Transverse colon (tissue), 4 donors: Measurements from ENCODE around the gene CLDN6. TPM values are rescaled to one million over a fixed set of nuclear protein-coding genes. Genes with fewer than 3 reads are reported as not detected.

Source experiments
- DNase-seq: peaks from one replicate; pipeline ENCODE4 v3.0.0-alpha.2; 2019
- H3K27ac ChIP-seq, 4 donors: fragments of 200-600 bp; sonication (generic); 2 replicates each; pipeline ENCODE4 v1.5.1; 2016 to 2018; ENCODE audit warnings: inconsistent platforms in 4 of 4
- H3K27me3 ChIP-seq: fragments of 200-600 bp; sonication (generic); 2 replicates; pipeline ENCODE4 v1.5.1; 2017; ENCODE audit warnings: inconsistent platforms
- H3K36me3 ChIP-seq, 4 donors: fragments of 200-600 bp; sonication (generic); 2 replicates each; pipeline ENCODE4 v1.5.1; 2017 to 2019; ENCODE audit warnings: inconsistent platforms in 4 of 4
- H3K4me1 ChIP-seq, 4 donors: fragments of 200-600 bp; sonication (generic); 2 replicates each; pipeline ENCODE4 v1.5.1; 2017 to 2020; ENCODE audit warnings: inconsistent platforms in 4 of 4
- H3K4me3 ChIP-seq, 4 donors: fragments of 200-600 bp; sonication (generic); 1 replicate in 1 of 4; 2 replicates in 3 of 4; pipeline versions ENCODE4 v1.5.1 to v1.6.1; 2017 to 2019; ENCODE audit warnings: inconsistent platforms in 4 of 4
- H3K9me3 ChIP-seq, 2 donors: fragments of 200-600 bp; sonication (generic); 2 replicates each; pipeline ENCODE4 v1.5.1; 2017 to 2019; ENCODE audit warnings: inconsistent platforms in 2 of 2
- CTCF ChIP-seq, 5 experiments: fragments of 200-600 bp in 3 of 5; fragments of 450-650 bp in 2 of 5; sonication (generic) in 3 of 5; IDR thresholded peaks; 1 replicate in 2 of 5; 2 replicates in 3 of 5; pipeline ENCODE4 v1.5.1; 2016 to 2017; ENCODE audit warnings: antibody characterized with exemption in 5 of 5, inconsistent platforms in 3 of 5, mild to moderate bottlenecking in 2 of 5, moderate library complexity in 1 of 5
- EP300 ChIP-seq: sonication (generic); formaldehyde crosslinking; IDR thresholded peaks from one replicate; pipeline ENCODE4 v1.6.1; 2017; ENCODE audit warnings: antibody characterized with exemption, low read depth
- POLR2A ChIP-seq: fragments of 450-650 bp; IDR thresholded peaks from one replicate; pipeline ENCODE4 v1.6.1; 2016; ENCODE audit warnings: antibody characterized with exemption, mild to moderate bottlenecking, moderate library complexity
- POLR2AphosphoS5 ChIP-seq, 3 donors: sonication (generic); formaldehyde crosslinking; IDR thresholded peaks; one replicate each; pipeline ENCODE4 v1.6.1; 2016; ENCODE audit warnings: antibody characterized with exemption in 3 of 3
- WGBS, 2 donors: methylation state at CpG; one replicate each; pipeline ENCODE4 v1.1.5; 2018; ENCODE audit warnings: low coverage in 1 of 2; 5-methylcytosine and 5-hydroxymethylcytosine counted together
- in situ Hi-C, 4 donors: fragments of 200-750 bp; cut with MboI; loops; one replicate each; pipeline versions ENCODE4 v1.15.0 to v1.15.1; 2017; ENCODE audit warnings: low sequenced_read_pairs in 3 of 4, low pct_ligation_motif_present in 1 of 4, low pct_unique_long_range_greater_than_20kb in 1 of 4
- intact Hi-C: fragments of 100-400 bp; cut with DNase I; formaldehyde crosslinking; loops from one replicate; pipeline ENCODE4 v1.15.1; 2023; ENCODE audit warnings: low total_unique reads
- total RNA-seq, 4 donors: library from RNA; depleted of rRNA; stranded (reverse); fragments of >200 nt; gene quantifications; one replicate each; pipeline ENCODE4 v1.1.0, GENCODE V29; 2016

CLDN6 gene
- total RNA-seq, 4 donors from 2014 or later: not detected

GRCh38 chr16:2985462-2985861 lies 32.5 kb downstream of the CLDN6 start:
- WGBS, 2 donors: 77 to 80% methylated on average over 1 to 9 of the region's 9 CpGs
- no peaks in the 10 kb centered on the region for H3K9me3 ChIP-seq
- no peak for TF ChIP-seq POLR2AphosphoS5 (IDR thresholded peaks at IDR 0.05)
- TF ChIP-seq EP300: no peak
- intact Hi-C loops (no loop called here), in situ Hi-C loops (no loop called here)
- H3K4me1 ChIP-seq: peaks cover 0 to 19% (median 13%) of the 10 kb centered on the region in 4 donors
- DNase-seq: no peak
- no peaks in the 10 kb centered on the region for H3K36me3 ChIP-seq
- no peak overlapping the region for H3K27ac ChIP-seq
- H3K4me3 ChIP-seq: no peak overlapping the region
- peaks cover 5% of the 10 kb centered on the region for H3K27me3 ChIP-seq

- Histone ChIP-seq H3K27ac (no peak overlapping the region), H3K4me1 (peaks cover 4 to 29% (median 23%) of the 10 kb centered on the region in 4 donors), H3K9me3 (no peaks in the 10 kb centered on the region), H3K27me3 (peaks cover 11% of the 10 kb centered on the region), H3K4me3 (peak overlapping the region in 1 of 4 donors; percentile 26), H3K36me3 (no peaks in the 10 kb centered on the region)
- 13% methylated on average over 29 of the region's 42 CpGs; no CpG with 5 or more reads in 1 of the 2 donors for WGBS, 2 donors
- DNase-seq: peak; percentile 89
- intact Hi-C loops: loop anchor here (5.0 kb wide), 1 partner anchor 716 kb away; the partner anchor contains the start of gene RNPS1
- in situ Hi-C loops: no loop called here
- TF ChIP-seq CTCF (IDR thresholded peaks at IDR 0.05): peak; percentile 64 to 97 (median 93)
- no peak for TF ChIP-seq POLR2A
- TF ChIP-seq POLR2AphosphoS5 (IDR thresholded peaks at IDR 0.05): no peak
- TF ChIP-seq EP300: no peak
Measured at GRCh38 chr16:2983706-2984136, 34.3 kb downstream of the CLDN6 start.

GRCh38 chr16:2982402-2982801 lies 35.6 kb downstream of the CLDN6 start:
- TF ChIP-seq EP300 (no peak), CTCF (IDR thresholded peaks at IDR 0.05) (no peak), POLR2A (no peak), POLR2AphosphoS5 (IDR thresholded peaks at IDR 0.05) (no peak)
- Histone ChIP-seq H3K27me3 (peaks cover 8% of the 10 kb centered on the region), H3K9me3 (no peaks in the 10 kb centered on the region), H3K36me3 (no peaks in the 10 kb centered on the region), H3K4me3 (no peak overlapping the region), H3K4me1 (peaks cover 4 to 34% (median 26%) of the 10 kb centered on the region in 4 donors), H3K27ac (no peak overlapping the region)
- no peak for DNase-seq
- in situ Hi-C loops: no loop called here
- intact Hi-C loops: loop anchor here (5.0 kb wide), 1 partner anchor 715 kb away; the partner anchor contains the start of gene RNPS1
- WGBS, 2 donors: 87 to 96% methylated on average over 5 of the region's 5 CpGs

GRCh38 chr16:2981899-2982250 lies 36.1 kb downstream of the CLDN6 start:
- 41 to 79% methylated on average over 2 to 4 of the region's 4 CpGs for WGBS, 2 donors
- Histone ChIP-seq H3K27ac (no peak overlapping the region), H3K36me3 (no peaks in the 10 kb centered on the region), H3K27me3 (peaks cover 8% of the 10 kb centered on the region), H3K9me3 (no peaks in the 10 kb centered on the region), H3K4me3 (no peak overlapping the region), H3K4me1 (peaks cover 4 to 36% (median 26%) of the 10 kb centered on the region in 4 donors)
- no peak for DNase-seq
- no peak for TF ChIP-seq POLR2AphosphoS5 (IDR thresholded peaks at IDR 0.05)
- TF ChIP-seq EP300: no peak
- TF ChIP-seq CTCF (IDR thresholded peaks at IDR 0.05): no peak
- no peak for TF ChIP-seq POLR2A
- in situ Hi-C loops: no loop called here
- intact Hi-C loops: loop anchor here (5.0 kb wide), 1 partner anchor 715 kb away; the partner anchor contains the start of gene RNPS1
